HUES48 (cell line): ENCODE data around the gene PSMD1.

Source experiments
- H3K27ac ChIP-seq: one replicate; pipeline ENCODE4 v1.7.0; 2013; ENCODE audit warnings: low read depth, low read length, inconsistent platforms
- H3K27me3 ChIP-seq: 2 replicates; pipeline ENCODE4 v1.6.1; 2013; ENCODE audit warnings: mild to moderate bottlenecking, low read length; ENCODE audit not compliant: control insufficient read depth, insufficient read depth
- H3K36me3 ChIP-seq: 2 replicates; pipeline ENCODE4 v1.6.1; 2013; ENCODE audit warnings: low read length; ENCODE audit not compliant: control insufficient read depth, insufficient read depth
- H3K4me1 ChIP-seq: 2 replicates; pipeline ENCODE4 v1.6.1; 2013; ENCODE audit warnings: mild to moderate bottlenecking, low read length; ENCODE audit not compliant: control insufficient read depth, insufficient read depth
- H3K4me3 ChIP-seq: 2 replicates; pipeline ENCODE4 v1.5.1; 2013; ENCODE audit warnings: mild to moderate bottlenecking, low read depth, low read length
- H3K9ac ChIP-seq: 2 replicates; pipeline ENCODE4 v1.6.1; 2013; ENCODE audit warnings: mild to moderate bottlenecking, low read depth, low read length, moderate library complexity
- H3K9me3 ChIP-seq: 2 replicates; pipeline ENCODE4 v1.6.1; 2013; ENCODE audit warnings: low read length; ENCODE audit not compliant: control insufficient read depth, insufficient read depth

The PSMD1 gene

GRCh38 chr2:231118614-231118942 is 61.9 kb downstream of the PSMD1 start:
- H3K9ac ChIP-seq: no peak overlapping the region
- peaks cover 36% of the 10 kb centered on the region for H3K4me1 ChIP-seq
- H3K27me3 ChIP-seq: no peaks in the 10 kb centered on the region
- H3K9me3 ChIP-seq: no peaks in the 10 kb centered on the region
- H3K27ac ChIP-seq: no peak overlapping the region
- H3K36me3 ChIP-seq: no peaks in the 10 kb centered on the region; the same call in none of the 2 replicates
- no peak overlapping the region for H3K4me3 ChIP-seq

- peak overlapping the region; percentile 69 for H3K27ac ChIP-seq
- H3K36me3 ChIP-seq: no peaks in the 10 kb centered on the region
- peaks cover 34% of the 10 kb centered on the region for H3K4me1 ChIP-seq
- H3K4me3 ChIP-seq: no peak overlapping the region
- H3K9me3 ChIP-seq: no peaks in the 10 kb centered on the region
- no peak overlapping the region for H3K9ac ChIP-seq
- H3K27me3 ChIP-seq: no peaks in the 10 kb centered on the region
These were observed 66.8 kb downstream of the PSMD1 start for GRCh38 chr2:231123362-231123898.

- H3K9me3 ChIP-seq: no peaks in the 10 kb centered on the region
- peaks cover 37% of the 10 kb centered on the region for H3K4me1 ChIP-seq
- H3K27me3 ChIP-seq: no peaks in the 10 kb centered on the region
- H3K9ac ChIP-seq: no peak within 1 kb of the TSS
- H3K27ac ChIP-seq: peak within 1 kb of the TSS; percentile 69
- H3K36me3 ChIP-seq: no peaks in the 10 kb centered on the region
- no peak within 1 kb of the TSS for H3K4me3 ChIP-seq
These were observed 68.3 kb downstream of the PSMD1 start, which contains the start of gene HTR2B for GRCh38 chr2:231124838-231125568. HTR2B (minus strand) TSS chr2:231125042; CDS start chr2:231123764, 1,278 bp downstream.

GRCh38 chr2:231126123-231126522 is 69.5 kb downstream of the PSMD1 start:
- Histone ChIP-seq H3K4me3 (no peak overlapping the region), H3K27me3 (no peaks in the 10 kb centered on the region), H3K9ac (no peak overlapping the region), H3K27ac (no peak overlapping the region), H3K9me3 (no peaks in the 10 kb centered on the region), H3K36me3 (no peaks in the 10 kb centered on the region), H3K4me1 (peaks cover 37% of the 10 kb centered on the region)

GRCh38 chr2:231127480-231127879 is 70.8 kb downstream of the PSMD1 start:
- Histone ChIP-seq H3K4me3 (no peak overlapping the region), H3K27me3 (no peaks in the 10 kb centered on the region), H3K36me3 (no peaks in the 10 kb centered on the region), H3K27ac (no peak overlapping the region), H3K9me3 (no peaks in the 10 kb centered on the region), H3K4me1 (peaks cover 43% of the 10 kb centered on the region), H3K9ac (no peak overlapping the region)

- Histone ChIP-seq H3K36me3 (no peaks in the 10 kb centered on the region), H3K27me3 (no peaks in the 10 kb centered on the region), H3K27ac (no peak overlapping the region), H3K4me1 (peaks cover 44% of the 10 kb centered on the region), H3K4me3 (no peak overlapping the region), H3K9me3 (no peaks in the 10 kb centered on the region), H3K9ac (no peak overlapping the region)
These were observed 71.3 kb downstream of the PSMD1 start for GRCh38 chr2:231127936-231128335.

- H3K27me3 ChIP-seq: no peaks in the 10 kb centered on the region
- no peaks in the 10 kb centered on the region for H3K36me3 ChIP-seq
- peaks cover 39% of the 10 kb centered on the region for H3K4me1 ChIP-seq
- no peaks in the 10 kb centered on the region for H3K9me3 ChIP-seq
- no peak overlapping the region for H3K9ac ChIP-seq
- H3K4me3 ChIP-seq: no peak overlapping the region
- no peak overlapping the region for H3K27ac ChIP-seq
These were observed 71.9 kb downstream of the PSMD1 start for GRCh38 chr2:231128541-231128940.

GRCh38 chr2:231129216-231129615 is 72.5 kb downstream of the PSMD1 start:
- Histone ChIP-seq H3K27ac (no peak overlapping the region), H3K4me3 (no peak overlapping the region), H3K9ac (no peak overlapping the region), H3K9me3 (no peaks in the 10 kb centered on the region), H3K4me1 (peaks cover 35% of the 10 kb centered on the region), H3K27me3 (no peaks in the 10 kb centered on the region), H3K36me3 (no peaks in the 10 kb centered on the region)

GRCh38 chr2:231130336-231131056 is 73.8 kb downstream of the PSMD1 start:
- no peaks in the 10 kb centered on the region for H3K9me3 ChIP-seq
- H3K9ac ChIP-seq: no peak overlapping the region
- no peaks in the 10 kb centered on the region for H3K36me3 ChIP-seq
- no peaks in the 10 kb centered on the region for H3K27me3 ChIP-seq
- no peak overlapping the region for H3K27ac ChIP-seq
- peaks cover 30% of the 10 kb centered on the region for H3K4me1 ChIP-seq
- H3K4me3 ChIP-seq: no peak overlapping the region

GRCh38 chr2:231132129-231132528 is 75.5 kb downstream of the PSMD1 start:
- Histone ChIP-seq H3K4me1 (peaks cover 29% of the 10 kb centered on the region), H3K36me3 (no peaks in the 10 kb centered on the region), H3K9ac (no peak overlapping the region)

More at GRCh38 chr2:231132129-231132528, 75.5 kb downstream of the PSMD1 start:
- H3K4me3 ChIP-seq: no peak overlapping the region
- no peak overlapping the region for H3K27ac ChIP-seq
- H3K27me3 ChIP-seq: no peaks in the 10 kb centered on the region
- H3K9me3 ChIP-seq: no peaks in the 10 kb centered on the region
